GM18505 (cell line): ENCODE data around the gene PNPLA2.

Source experiments
- ATAC-seq: cut with Tn5 transposase; IDR thresholded peaks from one replicate; pipeline ENCODE4 v1.9.1; 2021; ENCODE audit not compliant: unreplicated experiment
- POLR2A ChIP-seq: IDR thresholded peaks from 4 replicates; pipeline ENCODE4 v1.6.1; 2011; ENCODE audit warnings: borderline replicate concordance; ENCODE audit not compliant: insufficient read depth, insufficient read length; ENCODE audit errors: extremely low read depth

Gene PNPLA2

DNA sequence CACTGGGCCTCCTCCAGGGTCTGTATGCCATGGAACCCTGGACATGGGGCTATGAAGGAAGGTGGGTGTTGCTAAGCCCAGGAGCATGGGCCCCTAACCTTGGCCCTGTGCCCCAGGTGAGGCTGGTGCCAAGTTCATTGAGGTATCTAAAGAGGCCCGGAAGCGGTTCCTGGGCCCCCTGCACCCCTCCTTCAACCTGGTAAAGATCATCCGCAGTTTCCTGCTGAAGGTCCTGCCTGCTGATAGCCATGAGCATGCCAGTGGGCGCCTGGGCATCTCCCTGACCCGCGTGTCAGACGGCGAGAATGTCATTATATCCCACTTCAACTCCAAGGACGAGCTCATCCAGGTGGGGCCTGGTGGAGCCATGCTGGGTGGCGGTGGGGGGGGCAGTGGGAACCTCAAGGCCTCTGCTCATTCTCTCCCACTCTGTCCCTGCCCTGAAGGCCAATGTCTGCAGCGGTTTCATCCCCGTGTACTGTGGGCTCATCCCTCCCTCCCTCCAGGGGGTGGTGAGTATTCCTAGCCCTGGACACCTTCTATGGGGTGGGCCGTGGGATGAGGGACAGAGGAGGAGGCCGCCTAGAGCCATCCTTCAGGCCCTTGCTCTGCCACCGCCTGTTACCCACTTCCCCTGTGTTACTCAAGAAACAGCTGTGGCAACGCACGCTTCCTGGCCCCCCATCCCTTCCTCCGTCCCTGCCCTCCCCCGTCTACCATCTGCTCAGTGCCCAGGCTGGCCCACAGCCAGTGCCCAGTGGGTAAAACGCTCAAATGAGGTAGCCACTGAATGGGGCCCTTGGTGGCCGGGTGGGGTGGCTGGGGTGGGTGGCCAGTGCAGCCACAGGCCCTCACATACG lies 3.0 kb downstream of the PNPLA2 start:
- ATAC-seq = no peak
- TF ChIP-seq POLR2A = no peak

DNA sequence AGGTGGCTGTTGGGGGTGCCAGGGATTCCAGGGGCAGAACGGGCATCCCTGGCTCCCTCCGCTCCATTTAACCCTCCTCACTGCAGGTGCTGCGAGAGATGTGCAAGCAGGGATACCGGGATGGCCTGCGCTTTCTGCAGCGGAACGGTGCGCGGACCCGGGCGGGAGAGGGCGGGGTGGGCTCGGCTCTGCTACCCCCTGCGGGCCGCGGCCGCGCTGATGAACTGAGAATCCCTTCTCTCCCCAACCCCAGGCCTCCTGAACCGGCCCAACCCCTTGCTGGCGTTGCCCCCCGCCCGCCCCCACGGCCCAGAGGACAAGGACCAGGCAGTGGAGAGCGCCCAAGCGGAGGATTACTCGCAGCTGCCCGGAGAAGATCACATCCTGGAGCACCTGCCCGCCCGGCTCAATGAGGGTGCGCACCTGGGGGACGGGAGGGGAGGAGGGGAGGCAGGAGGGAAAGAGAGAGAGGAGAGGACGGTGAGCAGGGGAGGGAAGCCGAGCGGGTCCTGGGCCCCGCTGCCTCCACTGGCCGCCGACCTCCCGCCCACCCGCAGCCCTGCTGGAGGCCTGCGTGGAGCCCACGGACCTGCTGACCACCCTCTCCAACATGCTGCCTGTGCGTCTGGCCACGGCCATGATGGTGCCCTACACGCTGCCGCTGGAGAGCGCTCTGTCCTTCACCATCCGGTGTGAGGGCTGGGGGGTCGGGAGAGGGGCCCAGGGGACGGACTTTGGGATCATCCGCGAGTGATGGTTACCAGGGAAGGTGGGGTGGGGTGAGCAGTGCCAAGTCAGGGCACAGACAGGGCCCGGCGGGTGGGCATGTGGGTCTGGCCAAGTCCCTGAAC lies 5.0 kb downstream of the PNPLA2 start:
- no peak for TF ChIP-seq POLR2A
- no peak for ATAC-seq

DNA sequence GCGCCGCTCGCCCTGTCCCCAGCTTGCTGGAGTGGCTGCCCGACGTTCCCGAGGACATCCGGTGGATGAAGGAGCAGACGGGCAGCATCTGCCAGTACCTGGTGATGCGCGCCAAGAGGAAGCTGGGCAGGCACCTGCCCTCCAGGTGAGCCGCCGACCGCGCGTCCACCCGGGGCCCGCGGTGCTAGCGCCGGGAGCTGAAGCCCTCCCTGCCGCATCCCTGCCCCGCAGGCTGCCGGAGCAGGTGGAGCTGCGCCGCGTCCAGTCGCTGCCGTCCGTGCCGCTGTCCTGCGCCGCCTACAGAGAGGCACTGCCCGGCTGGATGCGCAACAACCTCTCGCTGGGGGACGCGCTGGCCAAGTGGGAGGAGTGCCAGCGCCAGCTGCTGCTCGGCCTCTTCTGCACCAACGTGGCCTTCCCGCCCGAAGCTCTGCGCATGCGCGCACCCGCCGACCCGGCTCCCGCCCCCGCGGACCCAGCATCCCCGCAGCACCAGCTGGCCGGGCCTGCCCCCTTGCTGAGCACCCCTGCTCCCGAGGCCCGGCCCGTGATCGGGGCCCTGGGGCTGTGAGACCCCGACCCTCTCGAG lies 5.7 kb downstream of the PNPLA2 start:
- TF ChIP-seq POLR2A = no peak
- no peak for ATAC-seq

DNA sequence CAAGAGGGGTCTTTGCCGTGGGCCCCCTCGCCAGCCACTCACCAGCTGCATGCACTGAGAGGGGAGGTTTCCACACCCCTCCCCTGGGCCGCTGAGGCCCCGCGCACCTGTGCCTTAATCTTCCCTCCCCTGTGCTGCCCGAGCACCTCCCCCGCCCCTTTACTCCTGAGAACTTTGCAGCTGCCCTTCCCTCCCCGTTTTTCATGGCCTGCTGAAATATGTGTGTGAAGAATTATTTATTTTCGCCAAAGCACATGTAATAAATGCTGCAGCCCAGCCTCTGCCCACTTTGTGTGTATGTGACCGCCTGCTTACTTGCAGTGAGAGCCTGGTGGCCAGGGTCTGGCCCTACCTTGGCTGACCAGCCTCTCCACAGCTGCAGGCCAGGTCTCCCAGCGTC lies 6.2 kb downstream of the PNPLA2 start:
- no peak for ATAC-seq
- no peak for TF ChIP-seq POLR2A

DNA sequence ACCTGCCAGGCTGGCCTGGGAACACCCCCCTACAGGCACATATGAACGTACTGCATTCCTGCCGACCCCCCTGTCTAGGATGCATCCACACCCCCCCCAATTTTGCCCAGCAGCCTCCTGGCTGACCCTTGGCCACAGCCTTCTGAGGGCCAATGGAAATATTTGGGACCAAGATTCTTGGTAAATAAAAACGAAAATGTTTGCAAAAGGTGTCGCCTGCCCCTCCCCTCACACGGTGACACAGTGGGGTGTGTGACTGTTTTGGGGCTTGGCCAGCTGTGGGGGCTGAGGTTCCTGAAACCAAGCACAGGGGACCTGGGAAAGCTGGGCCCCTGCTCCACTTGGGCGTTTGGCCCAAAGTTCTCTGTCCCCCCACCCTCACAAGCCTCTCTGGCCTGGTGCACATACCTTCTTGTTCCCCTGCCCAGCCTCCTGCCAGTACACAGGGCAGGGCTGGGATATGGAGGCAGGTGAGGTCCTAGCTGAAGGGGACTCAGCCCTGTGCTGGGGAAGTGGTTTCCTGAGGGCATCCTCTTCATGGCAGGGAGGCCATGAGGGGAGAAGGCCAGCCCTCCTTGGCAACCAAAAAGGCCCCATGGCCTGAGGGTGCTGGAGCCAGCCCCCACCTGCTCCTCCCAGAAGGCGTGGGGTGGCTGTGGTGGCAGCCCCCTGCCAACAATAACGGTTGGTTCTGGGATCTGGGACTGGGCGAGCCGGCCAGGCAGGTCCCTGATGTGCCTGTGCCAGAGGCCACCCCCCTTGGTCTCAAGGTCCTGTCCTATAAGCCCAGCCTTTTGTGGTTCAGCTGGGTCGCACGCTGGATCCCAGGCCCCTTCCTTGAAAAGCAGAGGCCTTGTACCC lies 6.9 kb downstream of the PNPLA2 start:
- no peak for ATAC-seq

DNA sequence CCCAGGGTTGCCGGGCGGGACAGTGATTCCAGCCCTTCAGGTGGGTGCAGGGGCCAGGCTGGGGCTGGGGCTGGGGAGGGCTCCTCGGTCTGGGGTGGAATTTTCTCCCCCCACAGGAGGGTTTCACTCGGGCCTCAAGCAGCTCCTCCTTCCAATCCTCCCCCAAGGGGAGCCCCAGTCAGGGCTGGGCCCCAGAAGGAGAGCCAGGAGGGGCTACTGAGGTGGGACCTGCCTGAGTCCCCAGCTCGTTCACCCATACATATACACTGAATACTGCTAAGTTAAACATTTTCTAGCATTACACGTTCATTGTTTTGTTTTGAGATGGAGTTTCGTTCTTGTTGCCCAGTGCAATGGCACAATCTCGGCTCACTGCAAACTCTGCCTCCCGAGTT lies 7.5 kb downstream of the PNPLA2 start:
- TF ChIP-seq POLR2A = no peak
- no peak for ATAC-seq

More for the DNA sequence above, 6.9 kb downstream of the PNPLA2 start:
- TF ChIP-seq POLR2A = no peak

DNA sequence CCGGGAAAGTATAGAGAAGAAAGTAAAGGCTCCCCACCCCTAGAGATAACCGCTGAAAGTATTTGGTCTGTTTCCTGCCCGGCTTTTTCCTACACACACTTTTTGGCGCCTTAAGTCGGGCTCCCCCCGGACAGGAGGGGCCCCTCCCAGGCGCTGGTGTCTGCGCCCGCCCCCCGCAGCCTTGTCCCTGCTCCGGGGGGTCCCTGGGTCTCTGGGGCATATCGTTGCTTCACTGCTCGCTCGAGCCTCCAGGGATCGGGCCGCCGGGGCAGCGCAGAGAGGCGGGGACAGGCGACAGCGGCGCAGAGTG lies 8.1 kb downstream of the PNPLA2 start:
- ATAC-seq = no peak
- no peak for TF ChIP-seq POLR2A

DNA sequence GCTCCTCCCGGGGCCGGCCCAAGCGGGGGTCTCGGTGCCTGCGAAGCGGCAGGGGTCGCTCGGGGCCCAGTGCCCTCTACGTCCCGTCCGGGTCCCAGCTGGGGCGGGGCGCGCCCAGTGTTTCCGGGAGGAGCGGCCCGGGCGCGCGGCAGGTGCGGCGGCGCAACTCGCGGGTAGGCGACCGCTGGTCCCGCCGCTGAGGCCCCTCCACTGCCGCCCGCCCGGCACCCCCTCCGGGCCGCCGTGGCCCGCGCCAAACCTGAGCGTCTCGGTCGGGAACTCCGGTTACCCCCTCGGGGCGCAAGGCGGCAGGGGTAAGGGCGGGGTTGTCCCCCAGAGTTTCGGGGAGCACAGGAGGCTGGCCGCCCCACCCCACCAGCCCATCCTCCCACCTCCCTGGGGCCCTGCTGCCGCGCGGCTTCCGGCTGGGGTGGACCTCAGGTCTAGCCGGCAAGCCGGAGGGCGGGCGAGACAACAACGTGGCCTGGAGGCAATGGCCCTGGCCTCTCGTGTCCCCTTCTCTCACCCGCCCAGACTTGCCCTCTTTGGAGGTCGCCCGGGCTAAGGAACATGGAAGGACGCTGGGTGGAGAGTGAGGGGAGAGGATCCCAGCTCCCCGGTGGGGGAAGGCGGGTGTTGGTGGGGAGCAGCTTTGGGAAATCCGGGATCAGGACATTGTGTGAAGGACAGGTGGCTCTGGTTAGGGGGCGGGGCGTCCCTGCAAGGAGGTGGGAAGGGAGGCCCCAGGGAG lies 8.6 kb downstream of the PNPLA2 start:
- no peak for TF ChIP-seq POLR2A
- no peak for ATAC-seq

DNA sequence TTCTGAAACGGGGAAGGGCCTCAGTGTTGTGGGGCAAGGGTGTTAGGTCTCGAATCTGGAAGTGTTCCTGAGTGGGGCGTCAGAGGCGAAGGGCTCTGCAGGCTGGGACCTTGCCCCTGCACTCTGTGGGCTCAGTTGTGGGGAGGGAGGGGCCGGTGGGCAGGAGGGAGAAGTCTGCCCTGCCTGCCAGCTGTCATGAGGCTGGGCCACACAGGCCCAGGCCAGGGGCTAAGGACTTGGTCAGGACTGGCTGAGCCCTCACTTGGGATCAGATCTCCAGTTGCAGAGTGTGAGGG lies 9.1 kb downstream of the PNPLA2 start, which contains the start of gene CRACR2B:
Gene CRACR2B (plus strand): TSS at position 23 of the 296 bp plus-strand sequence. CDS start 689 bp downstream, outside the sequence.
- ATAC-seq = no peak
- TF ChIP-seq POLR2A = no peak

DNA sequence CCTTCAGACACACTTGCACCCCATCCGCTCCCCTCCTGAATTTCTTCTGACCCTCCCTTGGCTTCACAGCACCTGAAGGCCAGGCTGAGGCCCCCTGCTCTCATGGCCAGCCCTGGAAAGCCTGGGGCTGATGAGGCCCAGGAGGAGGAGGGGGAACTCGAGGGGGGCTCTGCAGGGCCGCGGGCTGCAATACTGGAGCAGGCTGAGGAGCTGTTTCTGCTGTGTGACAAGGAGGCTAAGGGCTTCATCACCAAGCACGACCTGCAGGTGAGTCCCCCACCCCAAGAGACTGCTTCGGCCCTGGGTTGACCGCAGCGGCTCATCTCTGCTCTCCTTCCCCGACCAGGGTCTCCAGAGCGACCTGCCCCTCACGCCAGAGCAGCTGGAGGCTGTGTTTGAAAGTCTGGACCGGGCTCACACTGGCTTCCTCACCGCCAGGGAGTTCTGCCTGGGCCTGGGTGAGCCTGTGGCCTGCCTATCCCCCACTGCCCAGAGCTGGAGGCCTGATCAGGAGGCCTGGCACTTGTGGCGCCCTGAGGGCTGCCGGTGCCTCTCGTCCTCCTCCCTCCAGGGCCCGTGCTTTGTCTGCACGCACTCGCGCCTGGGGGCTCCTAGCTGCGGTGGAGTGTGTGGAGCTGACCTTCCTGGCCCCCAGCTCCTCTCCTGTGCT lies 9.9 kb downstream of the PNPLA2 start:
- no peak for TF ChIP-seq POLR2A
- no peak for ATAC-seq

DNA sequence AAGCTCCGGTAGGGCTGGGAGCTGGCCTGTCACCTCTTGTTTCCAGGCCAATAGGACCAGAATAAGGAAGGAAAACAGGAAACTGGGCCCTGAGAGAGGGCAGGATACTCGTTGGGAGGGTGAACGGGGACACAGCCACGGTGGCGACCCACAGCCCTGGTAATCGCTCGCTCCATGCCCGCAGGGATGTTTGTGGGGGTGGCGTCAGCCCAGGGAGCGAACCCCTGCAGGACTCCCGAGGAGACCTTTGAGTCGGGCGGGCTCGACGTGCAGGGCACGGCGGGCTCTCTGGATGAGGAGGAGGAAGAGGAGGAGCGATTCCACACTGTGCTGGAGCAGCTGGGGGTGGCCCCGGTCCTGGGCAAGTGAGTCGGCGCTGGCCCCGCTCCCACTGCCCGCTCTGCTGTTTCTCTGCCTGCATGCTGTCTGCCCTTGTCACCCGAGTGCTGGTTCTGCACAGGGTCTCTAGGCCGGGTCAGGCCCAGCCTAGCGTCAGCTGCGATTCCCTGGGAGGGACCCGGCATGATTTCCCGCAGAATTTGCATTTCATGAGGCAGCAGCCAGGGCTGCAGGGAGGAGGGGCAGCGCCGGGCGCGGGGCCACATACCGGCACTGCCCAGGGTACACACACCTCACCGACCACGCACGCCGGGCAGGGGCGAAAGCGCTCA lies 10.6 kb downstream of the PNPLA2 start:
- no peak for TF ChIP-seq POLR2A
- no peak for ATAC-seq
